Tibial nerve (tissue), 4 donors: ENCODE results near the gene CORO2A. TPM values are rescaled to one million over a fixed set of nuclear protein-coding genes. Genes with fewer than 3 reads are reported as not detected.

Source experiments
- DNase-seq, 2 donors: peaks; one replicate each; pipeline ENCODE4 v3.0.0-alpha.2; 2019; ENCODE audit warnings: low spot score in 2 of 2
- H3K27ac ChIP-seq, 4 donors: fragments of 200-600 bp; sonication (generic) in 3 of 4; one replicate each; pipeline ENCODE4 v1.5.1; 2017 to 2019; ENCODE audit warnings: mild to moderate bottlenecking in 1 of 4
- H3K27me3 ChIP-seq, 2 donors: fragments of 200-600 bp; sonication (generic) in 1 of 2; one replicate each; pipeline versions ENCODE4 v1.5.1 to v1.6.0; 2017 to 2019
- H3K36me3 ChIP-seq, 3 donors: fragments of 200-600 bp; sonication (generic); one replicate each; pipeline ENCODE4 v1.5.1; 2018 to 2019
- H3K4me1 ChIP-seq, 4 donors: fragments of 200-600 bp; sonication (generic) in 3 of 4; one replicate each; pipeline ENCODE4 v1.5.1; 2017 to 2019
- H3K4me3 ChIP-seq, 4 donors: fragments of 200-600 bp; sonication (generic) in 3 of 4; one replicate each; pipeline ENCODE4 v1.5.1; 2017 to 2019; ENCODE audit warnings: mild to moderate bottlenecking in 1 of 4, moderate library complexity in 1 of 4
- H3K9me3 ChIP-seq, 4 donors: fragments of 200-600 bp; sonication (generic) in 3 of 4; one replicate each; pipeline ENCODE4 v1.5.1; 2017 to 2019
- CTCF ChIP-seq, 5 experiments: fragments of 200-600 bp in 3 of 5; fragments of 450-650 bp in 2 of 5; sonication (generic) in 3 of 5; IDR thresholded peaks; one replicate each; pipeline ENCODE4 v1.5.1; 2016 to 2019; ENCODE audit warnings: antibody characterized with exemption in 5 of 5, mild to moderate bottlenecking in 3 of 5, moderate library complexity in 2 of 5
- EP300 ChIP-seq, 2 donors: sonication (generic); formaldehyde crosslinking; IDR thresholded peaks; one replicate each; pipeline ENCODE4 v1.6.1; 2017; ENCODE audit warnings: antibody characterized with exemption in 2 of 2, mild to moderate bottlenecking in 1 of 2
- POLR2A ChIP-seq, 2 donors: fragments of 450-650 bp; IDR thresholded peaks; one replicate each; pipeline ENCODE4 v1.6.1; 2017; ENCODE audit warnings: antibody characterized with exemption in 2 of 2, mild to moderate bottlenecking in 2 of 2, moderate library complexity in 2 of 2
- WGBS, 2 donors: methylation state at CpG; one replicate each; pipeline ENCODE4 v1.1.5; 2018; 5-methylcytosine and 5-hydroxymethylcytosine counted together
- total RNA-seq, 4 donors: library from RNA; depleted of rRNA; stranded (reverse); fragments of >200 nt; gene quantifications; one replicate each; pipeline ENCODE4 v1.1.0, GENCODE V29; 2016

The CORO2A gene
- total RNA-seq, 4 donors from 2014 or later: 1.9 to 3.3 (median 3.2) TPM

GRCh38 chr9:98158071-98158831 is 34.2 kb downstream of the CORO2A start:
- TF ChIP-seq EP300 (IDR thresholded peaks at IDR 0.05): no peak
- Histone ChIP-seq H3K9me3 (no peaks in the 10 kb centered on the region), H3K4me1 (no peaks in the 10 kb centered on the region), H3K36me3 (peaks cover 0 to 3% (median 0%) of the 10 kb centered on the region in 3 donors), H3K4me3 (no peak overlapping the region), H3K27me3 (no peaks in the 10 kb centered on the region), H3K27ac (no peak overlapping the region)
- WGBS, 2 donors: 63 to 72% methylated on average over 4 of the region's 4 CpGs
- no peak for DNase-seq

GRCh38 chr9:98157372-98157771 is 35.1 kb downstream of the CORO2A start:
- Histone ChIP-seq H3K36me3 (peaks cover 0 to 3% (median 0%) of the 10 kb centered on the region in 3 donors), H3K4me1 (no peaks in the 10 kb centered on the region), H3K9me3 (peaks cover 0 to under 1% (median 0%) of the 10 kb centered on the region in 4 donors), H3K27ac (no peak overlapping the region), H3K27me3 (no peaks in the 10 kb centered on the region), H3K4me3 (no peak overlapping the region)
- DNase-seq: no peak
- WGBS, 2 donors: 91 to 92% methylated on average over 10 of the region's 10 CpGs
- TF ChIP-seq EP300 (IDR thresholded peaks at IDR 0.05) (no peak), CTCF (IDR thresholded peaks at IDR 0.05) (no peak), POLR2A (IDR thresholded peaks at IDR 0.05) (no peak)

GRCh38 chr9:98154678-98155077 is 37.8 kb downstream of the CORO2A start:
- TF ChIP-seq CTCF (IDR thresholded peaks at IDR 0.05) (no peak), EP300 (IDR thresholded peaks at IDR 0.05) (no peak), POLR2A (IDR thresholded peaks at IDR 0.05) (no peak)
- DNase-seq: no peak
- Histone ChIP-seq H3K4me1 (no peaks in the 10 kb centered on the region), H3K4me3 (no peak overlapping the region), H3K27ac (no peak overlapping the region), H3K9me3 (peaks cover 0 to 3% (median 0%) of the 10 kb centered on the region in 4 donors), H3K36me3 (peaks cover 0 to 3% (median 0%) of the 10 kb centered on the region in 3 donors), H3K27me3 (no peaks in the 10 kb centered on the region)
- 89 to 94% methylated on average over 2 of the region's 2 CpGs for WGBS, 2 donors

- TF ChIP-seq CTCF (IDR thresholded peaks at IDR 0.05) (no peak), POLR2A (IDR thresholded peaks at IDR 0.05) (no peak), EP300 (IDR thresholded peaks at IDR 0.05) (no peak)
Observed at GRCh38 chr9:98152526-98152925, 39.9 kb downstream of the CORO2A start.

GRCh38 chr9:98150721-98151120 is 41.7 kb downstream of the CORO2A start:
- Histone ChIP-seq H3K4me1 (no peaks in the 10 kb centered on the region), H3K4me3 (no peak overlapping the region), H3K36me3 (no peaks in the 10 kb centered on the region), H3K9me3 (peaks cover 0 to 3% (median 0%) of the 10 kb centered on the region in 4 donors), H3K27ac (no peak overlapping the region), H3K27me3 (no peaks in the 10 kb centered on the region)
- TF ChIP-seq POLR2A (IDR thresholded peaks at IDR 0.05): no peak
- no peak for TF ChIP-seq EP300 (IDR thresholded peaks at IDR 0.05)
- no peak for TF ChIP-seq CTCF (IDR thresholded peaks at IDR 0.05)
- DNase-seq: no peak
- WGBS, 2 donors: 58 to 67% methylated on average over 3 of the region's 3 CpGs

More at GRCh38 chr9:98152526-98152925, 39.9 kb downstream of the CORO2A start:
- H3K27me3 ChIP-seq: no peaks in the 10 kb centered on the region
- peaks cover 0 to 3% (median 0%) of the 10 kb centered on the region in 4 donors for H3K9me3 ChIP-seq
- DNase-seq: no peak
- no peak overlapping the region for H3K27ac ChIP-seq
- H3K4me3 ChIP-seq: no peak overlapping the region
- H3K4me1 ChIP-seq: no peaks in the 10 kb centered on the region
- H3K36me3 ChIP-seq: peaks cover 0 to 3% (median 0%) of the 10 kb centered on the region in 3 donors
